ENCODE data around the gene C3orf85. TPM values are rescaled to one million over a fixed set of nuclear protein-coding genes. Genes with fewer than 3 reads are reported as not detected.

C3orf85 gene
- total RNA-seq, 4 donors from 2014 or later = not detected

GRCh38 chr3:109191421-109191820 is 54.9 kb downstream of the C3orf85 start:
- 93 to 98% methylated on average over 1 of the region's 1 CpG for WGBS, 2 donors
- no peak overlapping the region for H3K4me3 ChIP-seq
- H3K36me3 ChIP-seq = no peaks in the 10 kb centered on the region
- TF ChIP-seq CTCF (IDR thresholded peaks at IDR 0.05) (no peak), POLR2A (IDR thresholded peaks at IDR 0.05) (no peak), EP300 (IDR thresholded peaks at IDR 0.05) (no peak)
- no peaks in the 10 kb centered on the region for H3K4me1 ChIP-seq
- H3K27me3 ChIP-seq = no peaks in the 10 kb centered on the region
- no peak overlapping the region for H3K27ac ChIP-seq
- no peak for DNase-seq (ENCODE audit: low spot score in 2 of 2)
- H3K9me3 ChIP-seq = no peaks in the 10 kb centered on the region

- no peak for TF ChIP-seq POLR2A (IDR thresholded peaks at IDR 0.05)
- no peak for TF ChIP-seq EP300 (IDR thresholded peaks at IDR 0.05)
- TF ChIP-seq CTCF (IDR thresholded peaks at IDR 0.05) = no peak
- Histone ChIP-seq H3K36me3 (no peaks in the 10 kb centered on the region), H3K27me3 (no peaks in the 10 kb centered on the region), H3K4me3 (no peak overlapping the region), H3K9me3 (no peaks in the 10 kb centered on the region), H3K27ac (no peak overlapping the region), H3K4me1 (no peaks in the 10 kb centered on the region)
- 20 to 32% methylated on average over 1 of the region's 1 CpG for WGBS, 2 donors
- DNase-seq (ENCODE audit: low spot score in 2 of 2) = no peak
These were observed 59.3 kb downstream of the C3orf85 start for GRCh38 chr3:109195815-109196214.

Other genes with a start within 250 kb of the C3orf85 start
- not detected for gene GUCA1C, start 182.8 kb upstream of the C3orf85 start, total RNA-seq
- gene MORC1, start 18.6 kb upstream of the C3orf85 start, total RNA-seq = under 1 TPM in 2 of 4 donors, not detected in 2; 0.20 to 0.22 TPM
- gene DPPA2, start 179.8 kb downstream of the C3orf85 start, total RNA-seq = not detected
- gene DPPA4, start 200.8 kb downstream of the C3orf85 start, total RNA-seq = not detected

Measured in tibial nerve (tissue), 4 donors.